K562 (cell line): ENCODE data around the gene RNF166. TPM values are rescaled to one million over a fixed set of nuclear protein-coding genes. Genes with fewer than 3 reads are reported as not detected.

ENCODE experiments used
- ARID4B ChIP-seq: sonication (generic); formaldehyde crosslinking; IDR thresholded peaks from 2 replicates; pipeline ENCODE4 v1.8.0; 2022; ENCODE audit warnings: mild to moderate bottlenecking, missing genetic modification reagents
- BCOR ChIP-seq: fragments of 450-650 bp; IDR thresholded peaks from 2 replicates; pipeline ENCODE4 v1.6.1; 2016
- CREM ChIP-seq: IDR thresholded peaks from 2 replicates; pipeline ENCODE4 v1.6.1; 2014; ENCODE audit warnings: antibody characterized with exemption, low read depth
- ELF1 ChIP-seq: fragments of 200-800 bp; sonication (Bioruptor generic); IDR thresholded peaks from 2 replicates; pipeline ENCODE4 v1.6.1; 2016; ENCODE audit warnings: missing genetic modification characterization, missing compliant biosample characterization
- ETV5 ChIP-seq: sonication (generic); formaldehyde crosslinking; IDR thresholded peaks from 2 replicates; pipeline ENCODE4 v1.4.0; 2020; ENCODE audit warnings: low read depth, mild to moderate bottlenecking, missing genetic modification reagents
- GATAD2B ChIP-seq: fragments of 450-650 bp; IDR thresholded peaks from 2 replicates; pipeline ENCODE4 v1.6.1; 2017; ENCODE audit warnings: mild to moderate bottlenecking, borderline replicate concordance
- HNRNPH1 ChIP-seq: fragments of 200-400 bp; formaldehyde crosslinking; optimal IDR thresholded peaks from 2 replicates; pipeline ENCODE3; 2017; ENCODE audit warnings: low read depth, mild to moderate bottlenecking, low read length, moderate library complexity
- ID3 ChIP-seq, 2 experiments: fragments of 250-450 bp in 1 of 2; fragments of 450-650 bp in 1 of 2; sonication (Bioruptor Pico) in 1 of 2; IDR thresholded peaks; 2 replicates each; pipeline versions ENCODE4 v1.6.1 to v1.8.0; 2016 to 2021; ENCODE audit warnings: mild to moderate bottlenecking in 2 of 2, moderate library complexity in 2 of 2, missing compliant biosample characterization in 1 of 2, missing genetic modification characterization in 1 of 2
- KDM1A ChIP-seq, 2 experiments: fragments of 450-650 bp; IDR thresholded peaks; 2 replicates each; pipeline ENCODE4 v1.6.1; 2016; ENCODE audit warnings: mild to moderate bottlenecking in 2 of 2
- MED1 ChIP-seq: sonication (generic); formaldehyde crosslinking; IDR thresholded peaks from 2 replicates; pipeline ENCODE4 v1.8.1; 2023; ENCODE audit warnings: missing genetic modification reagents, borderline replicate concordance
- NR3C1 ChIP-seq: sonication (generic); formaldehyde crosslinking; IDR thresholded peaks from 2 replicates; pipeline ENCODE4 v1.8.1; 2022; ENCODE audit warnings: missing genetic modification reagents
- NRF1 ChIP-seq, 2 experiments: fragments of 450-650 bp; IDR thresholded peaks in 1 of 2; conservative IDR thresholded peaks in 1 of 2; 2 replicates each; pipeline ENCODE4 v1.6.1; 2014; ENCODE audit warnings: mild to moderate bottlenecking in 2 of 2
- RNF219 ChIP-seq: fragments of 250-450 bp; sonication (Bioruptor Pico); IDR thresholded peaks from 2 replicates; pipeline ENCODE4 v1.5.0; 2022; ENCODE audit warnings: mild to moderate bottlenecking
- SETDB1 ChIP-seq: IDR thresholded peaks from one replicate; pipeline ENCODE4 v1.6.1; 2012; ENCODE audit warnings: low read length, control low read depth, inconsistent platforms
- STAG1 ChIP-seq: sonication (generic); formaldehyde crosslinking; IDR thresholded peaks from 2 replicates; pipeline ENCODE4 v1.5.0; 2020; ENCODE audit warnings: missing genetic modification reagents, borderline replicate concordance
- TEAD1 ChIP-seq, 2 experiments: fragments of 450-650 bp in 1 of 2; sonication (generic) in 1 of 2; formaldehyde crosslinking; IDR thresholded peaks; 2 replicates each; pipeline versions ENCODE4 v1.4.0 to v1.8.0; 2020 to 2022; ENCODE audit warnings: mild to moderate bottlenecking in 2 of 2, missing genetic modification reagents in 1 of 2
- TGIF2 ChIP-seq: sonication (generic); formaldehyde crosslinking; IDR thresholded peaks from 2 replicates; pipeline ENCODE4 v1.8.1; 2022; ENCODE audit warnings: mild to moderate bottlenecking, missing genetic modification reagents, moderate library complexity
- ZBTB17 ChIP-seq: fragments of 450-650 bp; formaldehyde crosslinking; IDR thresholded peaks from 2 replicates; pipeline ENCODE4 v1.4.0; 2020; ENCODE audit warnings: mild to moderate bottlenecking
- ZEB2 ChIP-seq: fragments of 450-650 bp; IDR thresholded peaks from 2 replicates; pipeline ENCODE4 v1.6.1; 2016
- ZNF134 ChIP-seq: fragments of 250-450 bp; sonication (Bioruptor Pico); conservative IDR thresholded peaks from 2 replicates; pipeline ENCODE4 v1.4.0; 2020
- ZNF197 ChIP-seq: fragments of 200-800 bp; sonication (Bioruptor generic); IDR thresholded peaks from 2 replicates; pipeline ENCODE4 v1.6.1; 2016; ENCODE audit warnings: low read depth, missing genetic modification characterization, missing compliant biosample characterization
- ZNF23 ChIP-seq: fragments of 250-450 bp; sonication (Bioruptor Pico); IDR thresholded peaks from 2 replicates; pipeline ENCODE4 v1.4.0; 2020; ENCODE audit warnings: mild to moderate bottlenecking
- ZNF507 ChIP-seq: conservative IDR thresholded peaks from 2 replicates; pipeline ENCODE4 v1.6.1; 2017; ENCODE audit warnings: missing genetic modification characterization, missing compliant biosample characterization
- polyA plus RNA-seq, 8 experiments: library from polyadenylated mRNA; depleted of rRNA in 4 of 8; stranded (reverse) in 5 of 8; unstranded in 3 of 8; fragments of >200 nt; fragmentation: Nextera tagmentation in 2 of 8; fragmentation: Illumina TruSeq in 1 of 8; extraction: Ambion mirVana in 2 of 8; extraction: Trizol in 1 of 8; gene quantifications; 2 replicates each; pipeline versions ENCODE4 v1.2.1 to v1.2.3, GENCODE V29; 2011 to 2014; ENCODE audit warnings: inconsistent platforms in 1 of 8, missing spikeins in 1 of 8
- total RNA-seq, 7 experiments: library from RNA; depleted of rRNA in 6 of 7; stranded (reverse); fragments of >200 nt in 6 of 7; fragmentation: Illumina TruSeq in 2 of 7; extraction: Trizol in 2 of 7; gene quantifications; 2 replicates each; pipeline versions ENCODE4 v1.2.1 to v1.2.3, GENCODE V29; 2011 to 2021; ENCODE audit warnings: low replicate concordance in 1 of 7

The RNF166 gene
- total and polyA plus RNA-seq, 9 of the 15 experiments (the other 6 are each of a cell fraction or from before 2014, with no cell fraction given), result 0.56 to 60.3 (median 19.5) TPM

GRCh38 chr16:88662222-88662842 is 43.9 kb downstream of the RNF166 start (continued):
- no peak for TF ChIP-seq SETDB1
- no peak for TF ChIP-seq ZNF134 (CRISPR knock-in tag)
- TF ChIP-seq TEAD1 (CRISPR knock-in tag; IDR thresholded peaks at IDR 0.05), result 0 out of 4 replicates have a peak, but pooled peaks of 1 of the 2 experiments have one; percentile 38
- peak; percentile 76 for TF ChIP-seq TGIF2
- 0 out of 2 replicates have a peak, but pooled peaks have one; percentile 74 for TF ChIP-seq NR3C1 (CRISPR knock-in tag)
- no peak for TF ChIP-seq KDM1A (IDR thresholded peaks at IDR 0.05)
- peak; percentile 91 for TF ChIP-seq ZBTB17
- TF ChIP-seq ARID4B (CRISPR knock-in tag), result peak; percentile 77; the same call in 1 of the 2 replicates
- TF ChIP-seq RNF219 (CRISPR knock-in tag), result no peak
- TF ChIP-seq ZNF197 (CRISPR knock-in tag), result no peak
- peak; percentile 13; the same call in 1 of the 2 replicates for TF ChIP-seq CREM
- peak; percentile 6; the same call in 1 of the 2 replicates for TF ChIP-seq ELF1 (tag)
- TF ChIP-seq BCOR, result 0 out of 2 replicates have a peak, but pooled peaks have one; percentile 32
- peak; percentile 80; the same call in 1 of the 2 replicates for TF ChIP-seq GATAD2B
- no peak for TF ChIP-seq ID3 (CRISPR knock-in tag; IDR thresholded peaks at IDR 0.05)
- TF ChIP-seq ID3 (tag; IDR thresholded peaks at IDR 0.05), result 0 out of 2 replicates have a peak, but pooled peaks have one; percentile 71
- TF ChIP-seq HNRNPH1, result no peak
- TF ChIP-seq ZNF507 (tag), result no peak
- TF ChIP-seq ZEB2, result peak; percentile 76; the same call in 1 of the 2 replicates
- no peak for TF ChIP-seq NRF1 (conservative IDR thresholded peaks at IDR 0.05 in 1 of 2, IDR thresholded peaks at IDR 0.05 in 1 of 2)
- TF ChIP-seq ETV5, result peak; percentile 30; the same call in 1 of the 2 replicates
- TF ChIP-seq ZNF23 (CRISPR knock-in tag), result no peak
- 0 out of 2 replicates have a peak, but pooled peaks have one; percentile 58 for TF ChIP-seq MED1
- peak; percentile 53 for TF ChIP-seq STAG1 (CRISPR knock-in tag)
